WTC11 (cell line): Measurements from ENCODE around the gene BRAF. TPM values are rescaled to one million over a fixed set of nuclear protein-coding genes. Genes with fewer than 3 reads are reported as not detected.

Experiments used
- ATAC-seq: fragments of 200-7000 bp; cut with Tn5 transposase; 2 replicates; pipeline ENCODE4 v1.10.0; 2021; ENCODE audit warnings: mild to moderate bottlenecking, moderate library complexity
- CTCF ChIA-PET: fragments of 300-600 bp; sonication (Branson Sonifier 250); formaldehyde crosslinking; loops from one replicate; lab custom pipeline; 2021; ENCODE audit warnings: antibody characterized with exemption; lab: Charles Lee
- POLR2A ChIA-PET: fragments of 350-600 bp; sonication (Branson Sonifier 250); formaldehyde crosslinking; loops from one replicate; lab custom pipeline; 2021; ENCODE audit warnings: antibody characterized with exemption; lab: Charles Lee
- DNase-seq: peaks from one replicate; pipeline ENCODE4 v3.0.0; 2021; ENCODE audit warnings: low spot score
- H3K27ac Mint-ChIP-seq: 2 replicates; pipeline ENCODE4 v1.8.0; 2021; ENCODE audit warnings: mixed read lengths
- H3K27me3 Mint-ChIP-seq: 2 replicates; pipeline ENCODE4 v1.8.0; 2021; ENCODE audit warnings: low read depth, mild to moderate bottlenecking, moderate library complexity, mixed read lengths
- H3K36me3 Mint-ChIP-seq: 2 replicates; pipeline ENCODE4 v1.8.0; 2021; ENCODE audit warnings: mixed read lengths
- H3K4me1 Mint-ChIP-seq: 2 replicates; pipeline ENCODE4 v1.8.0; 2022; ENCODE audit warnings: mixed read lengths
- H3K4me3 Mint-ChIP-seq: 2 replicates; pipeline ENCODE4 v1.8.0; 2021; ENCODE audit warnings: mild to moderate bottlenecking, moderate library complexity, mixed read lengths
- H3K9me3 Mint-ChIP-seq: 2 replicates; pipeline ENCODE4 v1.8.0; 2021; ENCODE audit warnings: mixed read lengths
- ATF1 ChIP-seq: sonication (generic); formaldehyde crosslinking; IDR thresholded peaks from 2 replicates; pipeline ENCODE4 v1.8.1; 2023; ENCODE audit warnings: mild to moderate bottlenecking, moderate library complexity, missing genetic modification reagents
- CREB1 ChIP-seq: sonication (generic); formaldehyde crosslinking; IDR thresholded peaks from 2 replicates; pipeline ENCODE4 v1.8.0; 2023; ENCODE audit warnings: mild to moderate bottlenecking, missing genetic modification reagents
- FOXJ3 ChIP-seq: sonication (generic); formaldehyde crosslinking; IDR thresholded peaks from 2 replicates; pipeline ENCODE4 v1.9.0; 2021; ENCODE audit warnings: missing genetic modification reagents, mild to moderate bottlenecking, borderline replicate concordance
- FOXP1 ChIP-seq: sonication (generic); formaldehyde crosslinking; IDR thresholded peaks from 2 replicates; pipeline ENCODE4 v1.8.0; 2022; ENCODE audit warnings: missing genetic modification reagents, mild to moderate bottlenecking, moderate library complexity, borderline replicate concordance
- GTF2I ChIP-seq: fragments of 250-450 bp; sonication (Bioruptor Pico); conservative IDR thresholded peaks from 2 replicates; pipeline ENCODE4 v1.4.0; 2021; ENCODE audit warnings: mild to moderate bottlenecking
- IRF2 ChIP-seq: sonication (generic); formaldehyde crosslinking; IDR thresholded peaks from 2 replicates; pipeline ENCODE4 v1.8.0; 2022; ENCODE audit warnings: low read depth, missing genetic modification reagents, borderline replicate concordance
- JAZF1 ChIP-seq: fragments of 250-450 bp; sonication (Bioruptor Pico); IDR thresholded peaks from 2 replicates; pipeline ENCODE4 v1.9.0; 2021; ENCODE audit warnings: moderate library complexity, mild to moderate bottlenecking, inconsistent platforms
- MAX ChIP-seq: sonication (generic); formaldehyde crosslinking; IDR thresholded peaks from 2 replicates; pipeline ENCODE4 v1.8.0; 2022; ENCODE audit warnings: mild to moderate bottlenecking, missing genetic modification reagents
- NFATC4 ChIP-seq: fragments of 250-450 bp; sonication (Bioruptor Pico); IDR thresholded peaks from 2 replicates; pipeline ENCODE4 v1.9.0; 2021; ENCODE audit warnings: mild to moderate bottlenecking
- NR3C1 ChIP-seq: sonication (generic); formaldehyde crosslinking; conservative IDR thresholded peaks from 2 replicates; pipeline ENCODE4 v1.8.1; 2023; ENCODE audit warnings: low read depth, mild to moderate bottlenecking, missing genetic modification reagents
- OVOL2 ChIP-seq: fragments of 250-450 bp; sonication (Bioruptor Pico); IDR thresholded peaks from 2 replicates; pipeline ENCODE4 v1.9.0; 2021; ENCODE audit warnings: mild to moderate bottlenecking, borderline replicate concordance
- RELA ChIP-seq: sonication (generic); formaldehyde crosslinking; IDR thresholded peaks from 2 replicates; pipeline ENCODE4 v1.8.1; 2022; ENCODE audit warnings: missing genetic modification reagents, mild to moderate bottlenecking, borderline replicate concordance
- RORB ChIP-seq: fragments of 250-450 bp; sonication (Bioruptor Pico); IDR thresholded peaks from 2 replicates; pipeline ENCODE4 v1.9.0; 2021; ENCODE audit warnings: mild to moderate bottlenecking
- TEAD4 ChIP-seq: sonication (generic); formaldehyde crosslinking; IDR thresholded peaks from 2 replicates; pipeline ENCODE4 v1.8.0; 2022; ENCODE audit warnings: mild to moderate bottlenecking, missing genetic modification reagents
- TP53 ChIP-seq: sonication (generic); formaldehyde crosslinking; IDR thresholded peaks from 2 replicates; pipeline ENCODE4 v1.8.1; 2023; ENCODE audit warnings: mild to moderate bottlenecking, missing genetic modification reagents
- ZNF396 ChIP-seq: fragments of 250-450 bp; sonication (Bioruptor Pico); IDR thresholded peaks from 2 replicates; pipeline ENCODE4 v1.8.0; 2021; ENCODE audit warnings: mild to moderate bottlenecking, moderate library complexity, borderline replicate concordance
- ZNF423 ChIP-seq: fragments of 250-450 bp; sonication (Bioruptor Pico); IDR thresholded peaks from 2 replicates; pipeline ENCODE4 v2.1.2; 2022; ENCODE audit warnings: mild to moderate bottlenecking, moderate library complexity
- total RNA-seq: library from RNA; stranded (reverse); gene quantifications from 3 replicates; pipeline ENCODE4 v1.2.3, GENCODE V29; 2021
- TF ChIP-seq, protein P1 (sequence below): sonication (generic); formaldehyde crosslinking; IDR thresholded peaks from 2 replicates; pipeline ENCODE4 v1.8.0; 2022; ENCODE audit warnings: mild to moderate bottlenecking, missing genetic modification reagents
- TF ChIP-seq, protein P2 (sequence below): fragments of 250-450 bp; sonication (Bioruptor Pico); IDR thresholded peaks from 2 replicates; pipeline ENCODE4 v2.1.2; 2022; ENCODE audit warnings: mild to moderate bottlenecking, moderate library complexity
- TF ChIP-seq, protein P3 (sequence below): sonication (generic); formaldehyde crosslinking; IDR thresholded peaks from 2 replicates; pipeline ENCODE4 v1.8.1; 2023; ENCODE audit warnings: mild to moderate bottlenecking, missing genetic modification reagents, borderline replicate concordance
- TF ChIP-seq, protein P4 (sequence below): sonication (generic); formaldehyde crosslinking; IDR thresholded peaks from 2 replicates; pipeline ENCODE4 v1.8.0; 2022; ENCODE audit warnings: mild to moderate bottlenecking, missing genetic modification reagents

Gene BRAF
- total RNA-seq, 1 experiment from 2014 or later: 29.2 TPM

- TF ChIP-seq, protein P1, sequence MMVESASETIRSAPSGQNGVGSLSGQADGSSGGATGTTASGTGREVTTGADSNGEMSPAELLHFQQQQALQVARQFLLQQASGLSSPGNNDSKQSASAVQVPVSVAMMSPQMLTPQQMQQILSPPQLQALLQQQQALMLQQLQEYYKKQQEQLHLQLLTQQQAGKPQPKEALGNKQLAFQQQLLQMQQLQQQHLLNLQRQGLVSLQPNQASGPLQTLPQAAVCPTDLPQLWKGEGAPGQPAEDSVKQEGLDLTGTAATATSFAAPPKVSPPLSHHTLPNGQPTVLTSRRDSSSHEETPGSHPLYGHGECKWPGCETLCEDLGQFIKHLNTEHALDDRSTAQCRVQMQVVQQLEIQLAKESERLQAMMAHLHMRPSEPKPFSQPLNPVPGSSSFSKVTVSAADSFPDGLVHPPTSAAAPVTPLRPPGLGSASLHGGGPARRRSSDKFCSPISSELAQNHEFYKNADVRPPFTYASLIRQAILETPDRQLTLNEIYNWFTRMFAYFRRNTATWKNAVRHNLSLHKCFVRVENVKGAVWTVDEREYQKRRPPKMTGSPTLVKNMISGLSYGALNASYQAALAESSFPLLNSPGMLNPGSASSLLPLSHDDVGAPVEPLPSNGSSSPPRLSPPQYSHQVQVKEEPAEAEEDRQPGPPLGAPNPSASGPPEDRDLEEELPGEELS (CRISPR knock-in tag): no peak
- no peak for TF ChIP-seq TEAD4 (CRISPR knock-in tag)
- TF ChIP-seq FOXP1 (CRISPR knock-in tag): no peak
- no peak for TF ChIP-seq OVOL2 (CRISPR knock-in tag)
- no peak for TF ChIP-seq RELA (CRISPR knock-in tag)
- TF ChIP-seq, protein P2, sequence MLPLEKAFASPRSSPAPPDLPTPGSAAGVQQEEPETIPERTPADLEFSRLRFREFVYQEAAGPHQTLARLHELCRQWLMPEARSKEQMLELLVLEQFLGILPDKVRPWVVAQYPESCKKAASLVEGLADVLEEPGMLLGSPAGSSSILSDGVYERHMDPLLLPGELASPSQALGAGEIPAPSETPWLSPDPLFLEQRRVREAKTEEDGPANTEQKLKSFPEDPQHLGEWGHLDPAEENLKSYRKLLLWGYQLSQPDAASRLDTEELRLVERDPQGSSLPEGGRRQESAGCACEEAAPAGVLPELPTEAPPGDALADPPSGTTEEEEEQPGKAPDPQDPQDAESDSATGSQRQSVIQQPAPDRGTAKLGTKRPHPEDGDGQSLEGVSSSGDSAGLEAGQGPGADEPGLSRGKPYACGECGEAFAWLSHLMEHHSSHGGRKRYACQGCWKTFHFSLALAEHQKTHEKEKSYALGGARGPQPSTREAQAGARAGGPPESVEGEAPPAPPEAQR (CRISPR knock-in tag): no peak
- TF ChIP-seq JAZF1 (CRISPR knock-in tag): no peak
Measured at GRCh38 chr7:140738280-140738679, 186.4 kb downstream of the BRAF start (continued).

DNA sequence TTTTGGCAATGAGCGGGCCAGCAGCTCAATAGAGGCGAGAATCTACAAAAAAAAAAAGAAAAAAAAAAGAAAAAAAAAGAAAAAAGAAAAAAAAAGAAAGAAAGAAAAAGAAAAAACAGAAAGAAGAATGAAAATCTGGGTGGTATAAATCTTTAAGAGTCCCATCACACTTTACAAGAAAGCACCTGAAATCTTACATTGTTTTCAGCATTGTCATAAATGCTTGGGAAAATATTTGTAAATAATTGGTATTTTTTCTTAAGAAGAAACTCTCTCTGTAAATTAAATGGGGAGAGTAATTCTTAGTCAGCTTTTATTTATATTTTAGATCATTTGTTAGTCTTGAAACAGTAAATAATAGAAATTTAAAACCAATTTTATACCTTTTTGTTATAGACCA is 190.0 kb downstream of the BRAF start:
- DNase-seq: no peak
- no peaks in the 10 kb centered on the region for H3K9me3 Mint-ChIP-seq
- H3K4me1 Mint-ChIP-seq: peaks cover 5% of the 10 kb centered on the region
- ATAC-seq: no peak
- no peak overlapping the region for H3K27ac Mint-ChIP-seq
- ChIA-PET CTCF (interaction anchor here (0.7 to 1.4 kb wide), 2 partner anchors 77 to 234 kb away, joined by 3 to 8 read pairs; no protein-coding TSS in a partner anchor), POLR2A (no interaction called here)
- H3K36me3 Mint-ChIP-seq: peaks cover 9% of the 10 kb centered on the region
- H3K4me3 Mint-ChIP-seq: no peak overlapping the region
- H3K27me3 Mint-ChIP-seq: no peaks in the 10 kb centered on the region
- TF ChIP-seq, protein P3, sequence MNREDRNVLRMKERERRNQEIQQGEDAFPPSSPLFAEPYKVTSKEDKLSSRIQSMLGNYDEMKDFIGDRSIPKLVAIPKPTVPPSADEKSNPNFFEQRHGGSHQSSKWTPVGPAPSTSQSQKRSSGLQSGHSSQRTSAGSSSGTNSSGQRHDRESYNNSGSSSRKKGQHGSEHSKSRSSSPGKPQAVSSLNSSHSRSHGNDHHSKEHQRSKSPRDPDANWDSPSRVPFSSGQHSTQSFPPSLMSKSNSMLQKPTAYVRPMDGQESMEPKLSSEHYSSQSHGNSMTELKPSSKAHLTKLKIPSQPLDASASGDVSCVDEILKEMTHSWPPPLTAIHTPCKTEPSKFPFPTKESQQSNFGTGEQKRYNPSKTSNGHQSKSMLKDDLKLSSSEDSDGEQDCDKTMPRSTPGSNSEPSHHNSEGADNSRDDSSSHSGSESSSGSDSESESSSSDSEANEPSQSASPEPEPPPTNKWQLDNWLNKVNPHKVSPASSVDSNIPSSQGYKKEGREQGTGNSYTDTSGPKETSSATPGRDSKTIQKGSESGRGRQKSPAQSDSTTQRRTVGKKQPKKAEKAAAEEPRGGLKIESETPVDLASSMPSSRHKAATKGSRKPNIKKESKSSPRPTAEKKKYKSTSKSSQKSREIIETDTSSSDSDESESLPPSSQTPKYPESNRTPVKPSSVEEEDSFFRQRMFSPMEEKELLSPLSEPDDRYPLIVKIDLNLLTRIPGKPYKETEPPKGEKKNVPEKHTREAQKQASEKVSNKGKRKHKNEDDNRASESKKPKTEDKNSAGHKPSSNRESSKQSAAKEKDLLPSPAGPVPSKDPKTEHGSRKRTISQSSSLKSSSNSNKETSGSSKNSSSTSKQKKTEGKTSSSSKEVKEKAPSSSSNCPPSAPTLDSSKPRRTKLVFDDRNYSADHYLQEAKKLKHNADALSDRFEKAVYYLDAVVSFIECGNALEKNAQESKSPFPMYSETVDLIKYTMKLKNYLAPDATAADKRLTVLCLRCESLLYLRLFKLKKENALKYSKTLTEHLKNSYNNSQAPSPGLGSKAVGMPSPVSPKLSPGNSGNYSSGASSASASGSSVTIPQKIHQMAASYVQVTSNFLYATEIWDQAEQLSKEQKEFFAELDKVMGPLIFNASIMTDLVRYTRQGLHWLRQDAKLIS (CRISPR knock-in tag): no peak
- TF ChIP-seq TP53: no peak
- TF ChIP-seq, protein P4, sequence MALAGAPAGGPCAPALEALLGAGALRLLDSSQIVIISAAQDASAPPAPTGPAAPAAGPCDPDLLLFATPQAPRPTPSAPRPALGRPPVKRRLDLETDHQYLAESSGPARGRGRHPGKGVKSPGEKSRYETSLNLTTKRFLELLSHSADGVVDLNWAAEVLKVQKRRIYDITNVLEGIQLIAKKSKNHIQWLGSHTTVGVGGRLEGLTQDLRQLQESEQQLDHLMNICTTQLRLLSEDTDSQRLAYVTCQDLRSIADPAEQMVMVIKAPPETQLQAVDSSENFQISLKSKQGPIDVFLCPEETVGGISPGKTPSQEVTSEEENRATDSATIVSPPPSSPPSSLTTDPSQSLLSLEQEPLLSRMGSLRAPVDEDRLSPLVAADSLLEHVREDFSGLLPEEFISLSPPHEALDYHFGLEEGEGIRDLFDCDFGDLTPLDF (CRISPR knock-in tag): no peak
- no peak for TF ChIP-seq NFATC4 (CRISPR knock-in tag)
- no peak for TF ChIP-seq RORB
- no peak for TF ChIP-seq ATF1 (CRISPR knock-in tag)
- TF ChIP-seq NR3C1 (CRISPR knock-in tag): no peak
- TF ChIP-seq FOXJ3: no peak
- no peak for TF ChIP-seq ZNF423 (CRISPR knock-in tag)
- no peak for TF ChIP-seq ZNF396
- no peak for TF ChIP-seq GTF2I (CRISPR knock-in tag)
- no peak for TF ChIP-seq IRF2
- no peak for TF ChIP-seq MAX (CRISPR knock-in tag)
- no peak for TF ChIP-seq CREB1
- TF ChIP-seq, all 79 proteins: peak for 0
